Psoas muscle (tissue), 8 donors: ENCODE measurements around the gene ISM2. TPM values are rescaled to one million over a fixed set of nuclear protein-coding genes. Genes with fewer than 3 reads are reported as not detected.

ENCODE experiments used
- ATAC-seq, 4 donors: fragments of 200-7000 bp; cut with Tn5 transposase; one replicate each; pipeline ENCODE4 v1.9.1; 2020; ENCODE audit warnings: moderate library complexity in 3 of 4, mild to moderate bottlenecking in 2 of 4
- DNase-seq, 2 donors: peaks; one replicate each; pipeline ENCODE4 v3.0.0-alpha.2; 2020
- H3K27ac ChIP-seq: fragments of 200-600 bp; one replicate; pipeline ENCODE4 v1.8.0; 2022
- H3K27me3 ChIP-seq, 3 donors: fragments of 200-600 bp in 1 of 3; one replicate each; pipeline versions ENCODE4 v1.6.1 to v1.8.0; 2013 to 2022; ENCODE audit warnings: low read length in 2 of 3, mild to moderate bottlenecking in 2 of 3, moderate library complexity in 1 of 3; ENCODE audit not compliant: insufficient read depth in 3 of 3
- H3K36me3 ChIP-seq, 2 donors: fragments of 200-600 bp in 1 of 2; one replicate each; pipeline versions ENCODE4 v1.6.1 to v1.8.0; 2013 to 2022; ENCODE audit warnings: low read depth in 1 of 2, mild to moderate bottlenecking in 1 of 2, moderate library complexity in 1 of 2; ENCODE audit not compliant: insufficient read depth in 1 of 2
- H3K4me1 ChIP-seq: fragments of 200-600 bp; one replicate; pipeline ENCODE4 v1.8.0; 2022
- H3K4me3 ChIP-seq: fragments of 200-600 bp; one replicate; pipeline ENCODE4 v1.8.0; 2022; ENCODE audit warnings: mild to moderate bottlenecking
- H3K9me3 ChIP-seq: fragments of 200-600 bp; one replicate; pipeline ENCODE4 v1.8.0; 2022
- WGBS, 3 donors: extraction: QIAGEN DNeasy Blood & Tissue Kit; methylation state at CpG; one replicate each; pipeline versions ENCODE4 v1.1.6 to v1.1.7; 2013; 5-methylcytosine and 5-hydroxymethylcytosine counted together
- intact Hi-C, 2 donors: fragments of 100-400 bp; cut with DNase I; formaldehyde crosslinking; loops; one replicate each; pipeline versions ENCODE4 v1.11.0 to v1.14.2; 2022
- polyA plus RNA-seq, 3 donors: library from polyadenylated mRNA; stranded (reverse); fragments of 200-250 nt; gene quantifications; one replicate each; pipeline ENCODE4 v1.2.3, GENCODE V29; 2013
- total RNA-seq, 4 donors: library from RNA; stranded (reverse); fragmentation: NEBNext Ultra II Directional in 2 of 4; extraction: Animal tissue kit (Norgen Biotek cat#: 25700) in 2 of 4; gene quantifications; one replicate each; pipeline versions ENCODE4 v1.2.1 to v1.2.4, GENCODE V29; 2021 to 2023
- TF ChIP-seq, protein P1 (sequence below): fragments of 200-600 bp; IDR thresholded peaks from one replicate; pipeline ENCODE4 v1.8.0; 2022; ENCODE audit warnings: antibody characterized with exemption
- donor health status: healthy with polysubstance abuse.
- donor health status: DM: no; HTN: no; CAD: no; lungs with moderate emphysema.
- donor health status: Bipolar disorder and iron deficiency.
- donor health status: healthy.
- donor health status: DM: yes; HTN: yes; CAD: no.
- donor health status: DM: no; HTN: no; CAD: no.
- donor health status: DM: no; HTN: no; CAD: no.
- donor health status: DM: yes; HTN: yes; CAD: no.

ISM2 gene
- total and polyA plus RNA-seq, 7 donors, result 0.04 TPM; not detected in 6

GRCh38 chr14:77502109-77502782 lies 3.6 kb upstream of the ISM2 start:
- no peak overlapping the region for H3K4me3 ChIP-seq
- DNase-seq (no peak), ATAC-seq (no peak)
- TF ChIP-seq, protein P1, sequence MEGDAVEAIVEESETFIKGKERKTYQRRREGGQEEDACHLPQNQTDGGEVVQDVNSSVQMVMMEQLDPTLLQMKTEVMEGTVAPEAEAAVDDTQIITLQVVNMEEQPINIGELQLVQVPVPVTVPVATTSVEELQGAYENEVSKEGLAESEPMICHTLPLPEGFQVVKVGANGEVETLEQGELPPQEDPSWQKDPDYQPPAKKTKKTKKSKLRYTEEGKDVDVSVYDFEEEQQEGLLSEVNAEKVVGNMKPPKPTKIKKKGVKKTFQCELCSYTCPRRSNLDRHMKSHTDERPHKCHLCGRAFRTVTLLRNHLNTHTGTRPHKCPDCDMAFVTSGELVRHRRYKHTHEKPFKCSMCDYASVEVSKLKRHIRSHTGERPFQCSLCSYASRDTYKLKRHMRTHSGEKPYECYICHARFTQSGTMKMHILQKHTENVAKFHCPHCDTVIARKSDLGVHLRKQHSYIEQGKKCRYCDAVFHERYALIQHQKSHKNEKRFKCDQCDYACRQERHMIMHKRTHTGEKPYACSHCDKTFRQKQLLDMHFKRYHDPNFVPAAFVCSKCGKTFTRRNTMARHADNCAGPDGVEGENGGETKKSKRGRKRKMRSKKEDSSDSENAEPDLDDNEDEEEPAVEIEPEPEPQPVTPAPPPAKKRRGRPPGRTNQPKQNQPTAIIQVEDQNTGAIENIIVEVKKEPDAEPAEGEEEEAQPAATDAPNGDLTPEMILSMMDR, result no peak
- WGBS, 3 donors, result 72 to 79% (median 74%) methylated on average over 11 of the region's 11 CpGs
- H3K27ac ChIP-seq, result no peak overlapping the region
- peaks cover 7% of the 10 kb centered on the region for H3K9me3 ChIP-seq
- H3K36me3 ChIP-seq, result no peaks in the 10 kb centered on the region
- intact Hi-C loops, result no loop called here
- H3K4me1 ChIP-seq, result peaks cover 5% of the 10 kb centered on the region
- peaks cover 0 to 39% (median 19%) of the 10 kb centered on the region in 3 donors for H3K27me3 ChIP-seq

GRCh38 chr14:77498984-77499527 lies 440 bp upstream of the ISM2 start:
- DNase-seq (no peak), ATAC-seq (no peak)
- intact Hi-C loops, result no loop called here
- Histone ChIP-seq H3K36me3 (no peaks in the 10 kb centered on the region), H3K27ac (no peak overlapping the region), H3K27me3 (peaks cover 0 to 54% (median 19%) of the 10 kb centered on the region in 3 donors), H3K4me3 (peak overlapping the region; percentile 62), H3K9me3 (peaks cover 7% of the 10 kb centered on the region), H3K4me1 (peaks cover 5% of the 10 kb centered on the region)
- TF ChIP-seq, protein P1, result no peak
- WGBS, 3 donors, result 2 to 3% (median 2%) methylated on average over 33 to 53 of the region's 53 CpGs

GRCh38 chr14:77495334-77495733 lies 3.3 kb downstream of the ISM2 start:
- DNase-seq, result no peak
- no peak for ATAC-seq
- WGBS, 3 donors, result 38 to 44% (median 39%) methylated on average over 7 of the region's 7 CpGs

GRCh38 chr14:77491056-77491455 lies 7.6 kb downstream of the ISM2 start:
- Histone ChIP-seq H3K4me1 (no peaks in the 10 kb centered on the region), H3K4me3 (no peak overlapping the region), H3K9me3 (no peaks in the 10 kb centered on the region), H3K36me3 (no peaks in the 10 kb centered on the region), H3K27ac (no peak overlapping the region), H3K27me3 (peaks cover 0 to 4% (median 0%) of the 10 kb centered on the region in 3 donors)
- intact Hi-C loops, result no loop called here
- no peak for DNase-seq
- 88 to 93% (median 89%) methylated on average over 5 of the region's 5 CpGs for WGBS, 3 donors
- ATAC-seq, result no peak
- TF ChIP-seq, protein P1, result no peak

More at GRCh38 chr14:77495334-77495733, 3.3 kb downstream of the ISM2 start:
- TF ChIP-seq, protein P1, result no peak
- H3K4me3 ChIP-seq, result no peak overlapping the region
- H3K36me3 ChIP-seq, result no peaks in the 10 kb centered on the region
- intact Hi-C loops, result no loop called here
- no peak overlapping the region for H3K27ac ChIP-seq
- H3K9me3 ChIP-seq, result no peaks in the 10 kb centered on the region
- peaks cover 5% of the 10 kb centered on the region for H3K4me1 ChIP-seq
- H3K27me3 ChIP-seq, result peaks cover 0 to 44% (median 19%) of the 10 kb centered on the region in 3 donors
